K562 (cell line): ENCODE results near the gene RBP3. TPM values are rescaled to one million over a fixed set of nuclear protein-coding genes. Genes with fewer than 3 reads are reported as not detected.
A peak's percentile ranks its signal among the peaks of the same experiment; 100 is the strongest.

Experiments
- ATAC-seq: fragments of 200-7000 bp; cut with Tn5 transposase; 3 replicates; pipeline ENCODE4 v1.9.1; 2020; ENCODE audit warnings: moderate library complexity
- BruUV-seq: library from RNA; stranded (reverse); fragments of 400-500 nt; replicated peaks from 2 replicates; lab custom pipeline; 2021; lab: Mats Ljungman, UMichigan
- CTCF ChIA-PET: fragments of 300-600 bp; formaldehyde crosslinking; extraction: SDS; loops from one replicate; lab custom pipeline; 2021; ENCODE audit warnings: low intra/inter-chr PET ratio; lab: Yijun Ruan, JAX
- POLR2A ChIA-PET: fragments of 300-600, 350-650 bp; sonication (Branson Sonifier 250); formaldehyde crosslinking; extraction: SDS; loops from one replicate; lab custom pipeline; 2021; ENCODE audit warnings: antibody characterized with exemption, inconsistent platforms; lab: Yijun Ruan, JAX
- DNase-seq, 4 experiments: peaks; one replicate each; pipeline versions ENCODE4 v3.0.0 to v3.0.0-alpha.2; 2011 to 2018; ENCODE audit warnings: low spot score in 3 of 4, mixed read lengths in 3 of 4; ENCODE audit errors: extremely low read depth in 1 of 4
- FAIRE-seq: peaks from 2 replicates; lab custom pipeline; 2011; peaks lifted over from hg19 to GRCh38; lab: Jason Lieb, UNC
- H2AFZ ChIP-seq: 2 replicates; pipeline ENCODE4 v1.6.0; 2011; ENCODE audit warnings: low read depth, low read length, control low read depth, inconsistent platforms
- H3K27ac ChIP-seq: fragments of 200-600 bp; 3 replicates; pipeline ENCODE4 v1.8.0; 2011; ENCODE audit warnings: low read depth, mild to moderate bottlenecking, control low read depth, inconsistent platforms, low read length, moderate library complexity, mixed read lengths; ENCODE audit errors: extremely low read depth
- H3K27me3 ChIP-seq, 2 experiments: fragments of 300-600 bp in 1 of 2; 2 replicates in 1 of 2; 3 replicates in 1 of 2; pipeline versions ENCODE4 v1.6.0 to v1.8.0; 2011; ENCODE audit warnings: inconsistent platforms in 2 of 2, low read length in 2 of 2, mild to moderate bottlenecking in 1 of 2, mixed read lengths in 1 of 2, moderate library complexity in 1 of 2; ENCODE audit not compliant: control insufficient read depth in 2 of 2, insufficient read depth in 2 of 2
- H3K36me3 ChIP-seq: fragments of 300-600 bp; 3 replicates; pipeline ENCODE4 v1.8.0; 2011; ENCODE audit warnings: mild to moderate bottlenecking, low read length, inconsistent platforms; ENCODE audit not compliant: control insufficient read depth, insufficient read depth
- H3K4me1 ChIP-seq, 2 experiments: fragments of 200-600 bp in 1 of 2; replicated peaks in 1 of 2; 2 replicates in 1 of 2; 3 replicates in 1 of 2; pipeline versions ENCODE4 v1.5.1 to v1.8.0; 2011; ENCODE audit warnings: inconsistent platforms in 2 of 2, low read length in 2 of 2, mild to moderate bottlenecking in 1 of 2, mixed read lengths in 1 of 2, moderate library complexity in 1 of 2; ENCODE audit not compliant: control insufficient read depth in 2 of 2, insufficient read depth in 2 of 2
- H3K4me2 ChIP-seq: 2 replicates; pipeline ENCODE4 v1.6.1; 2011; ENCODE audit warnings: low read length, control low read depth, inconsistent platforms, mixed read lengths; ENCODE audit not compliant: insufficient read depth
- H3K4me3 ChIP-seq: fragments of 200-600 bp; sonication (generic), shearing (Covaris generic); 2 replicates; pipeline ENCODE4 v1.5.1; 2016; ENCODE audit warnings: control low read depth, inconsistent platforms
- H3K79me2 ChIP-seq: fragments of 200-600 bp; 3 replicates; pipeline ENCODE4 v1.8.0; 2011; ENCODE audit warnings: low read length, inconsistent platforms; ENCODE audit not compliant: control insufficient read depth, insufficient read depth
- H3K9ac ChIP-seq, 2 experiments: 2 replicates each; pipeline versions ENCODE4 v1.6.0 to v1.6.1; 2011; ENCODE audit warnings: low read depth in 2 of 2, low read length in 2 of 2, control low read depth in 1 of 2, inconsistent platforms in 1 of 2, mild to moderate bottlenecking in 1 of 2, mixed read lengths in 1 of 2; ENCODE audit not compliant: insufficient read depth in 1 of 2
- H3K9me1 ChIP-seq: one replicate; pipeline ENCODE4 v1.6.0; 2011; ENCODE audit warnings: inconsistent platforms, mild to moderate bottlenecking, low read length, moderate library complexity; ENCODE audit not compliant: control insufficient read depth, insufficient read depth
- H3K9me3 ChIP-seq: replicated peaks from 2 replicates; pipeline ENCODE4 v1.5.1; 2011; ENCODE audit warnings: low read depth, low read length, inconsistent platforms; ENCODE audit not compliant: control insufficient read depth, insufficient read depth
- H4K20me1 ChIP-seq: replicated peaks from 2 replicates; pipeline ENCODE4 v1.6.1; 2011; ENCODE audit warnings: low read length, inconsistent platforms, mixed read lengths; ENCODE audit not compliant: control insufficient read depth, insufficient read depth
- FOXK1 ChIP-seq: sonication (generic); formaldehyde crosslinking; IDR thresholded peaks from 2 replicates; pipeline ENCODE4 v1.8.0; 2022; ENCODE audit warnings: missing genetic modification reagents, mild to moderate bottlenecking, borderline replicate concordance
- HDAC1 ChIP-seq, 2 experiments: fragments of 450-650 bp; IDR thresholded peaks; 2 replicates each; pipeline ENCODE4 v1.6.1; 2016 to 2017; ENCODE audit warnings: inconsistent platforms in 1 of 2, mild to moderate bottlenecking in 1 of 2, moderate library complexity in 1 of 2
- MTA1 ChIP-seq: fragments of 450-650 bp; IDR thresholded peaks from 2 replicates; pipeline ENCODE4 v1.6.1; 2017; ENCODE audit warnings: borderline replicate concordance
- NCOA4 ChIP-seq: fragments of 450-650 bp; IDR thresholded peaks from 2 replicates; pipeline ENCODE4 v1.6.1; 2018; ENCODE audit warnings: mild to moderate bottlenecking; ENCODE audit not compliant: partially characterized antibody
- TAF7 ChIP-seq: fragments of 450-650 bp; IDR thresholded peaks from 2 replicates; pipeline ENCODE4 v1.6.1; 2016; ENCODE audit warnings: missing genetic modification characterization, missing compliant biosample characterization
- TBL1XR1 ChIP-seq, 2 experiments: IDR thresholded peaks; 2 replicates each; pipeline ENCODE4 v1.6.1; 2012; ENCODE audit warnings: improper control_type of control experiment in 2 of 2, low read length in 2 of 2, mild to moderate bottlenecking in 1 of 2
- WGBS: fragments of 100-300 bp; shearing (Covaris generic); methylation state at CpG from one replicate; pipeline ENCODE4 v1.1.6; 2016; ENCODE audit warnings: low coverage, mixed read lengths; ENCODE audit not compliant: insufficient coverage; ENCODE audit errors: missing lambda C conversion rate; 5-methylcytosine and 5-hydroxymethylcytosine counted together
- in situ Hi-C: fragments of 300-500 bp; cut with MboI; formaldehyde crosslinking; loops from 4 replicates; pipeline ENCODE4 v1.15.0; 2018; ENCODE audit warnings: inconsistent platforms, mixed read lengths
- intact Hi-C: fragments of 100-400 bp; cut with micrococcal nuclease; formaldehyde crosslinking; loops from 2 replicates; pipeline ENCODE4 v1.14.2; 2022
- polyA plus RNA-seq, 8 experiments: library from polyadenylated mRNA; depleted of rRNA in 4 of 8; stranded (reverse) in 5 of 8; unstranded in 3 of 8; fragments of >200 nt; fragmentation: Nextera tagmentation in 2 of 8; fragmentation: Illumina TruSeq in 1 of 8; extraction: Ambion mirVana in 2 of 8; extraction: Trizol in 1 of 8; gene quantifications; 2 replicates each; pipeline versions ENCODE4 v1.2.1 to v1.2.3, GENCODE V29; 2011 to 2014; ENCODE audit warnings: inconsistent platforms in 1 of 8, missing spikeins in 1 of 8
- total RNA-seq, 7 experiments: library from RNA; depleted of rRNA in 6 of 7; stranded (reverse); fragments of >200 nt in 6 of 7; fragmentation: Illumina TruSeq in 2 of 7; extraction: Trizol in 2 of 7; gene quantifications; 2 replicates each; pipeline versions ENCODE4 v1.2.1 to v1.2.3, GENCODE V29; 2011 to 2021; ENCODE audit warnings: low replicate concordance in 1 of 7
- TF ChIP-seq, protein P1 (sequence below): fragments of 450-650 bp; IDR thresholded peaks from 2 replicates; pipeline ENCODE4 v1.6.1; 2016; ENCODE audit warnings: mild to moderate bottlenecking, moderate library complexity
- TF ChIP-seq, protein P2 (sequence below): fragments of 250-450 bp; sonication (Bioruptor Pico); IDR thresholded peaks from 2 replicates; pipeline ENCODE4 v1.4.0; 2020; ENCODE audit warnings: borderline replicate concordance

The RBP3 gene
- total and polyA plus RNA-seq, 9 of the 15 experiments (the other 6 are each of a cell fraction or from before 2014, with no cell fraction given) = not detected

DNA sequence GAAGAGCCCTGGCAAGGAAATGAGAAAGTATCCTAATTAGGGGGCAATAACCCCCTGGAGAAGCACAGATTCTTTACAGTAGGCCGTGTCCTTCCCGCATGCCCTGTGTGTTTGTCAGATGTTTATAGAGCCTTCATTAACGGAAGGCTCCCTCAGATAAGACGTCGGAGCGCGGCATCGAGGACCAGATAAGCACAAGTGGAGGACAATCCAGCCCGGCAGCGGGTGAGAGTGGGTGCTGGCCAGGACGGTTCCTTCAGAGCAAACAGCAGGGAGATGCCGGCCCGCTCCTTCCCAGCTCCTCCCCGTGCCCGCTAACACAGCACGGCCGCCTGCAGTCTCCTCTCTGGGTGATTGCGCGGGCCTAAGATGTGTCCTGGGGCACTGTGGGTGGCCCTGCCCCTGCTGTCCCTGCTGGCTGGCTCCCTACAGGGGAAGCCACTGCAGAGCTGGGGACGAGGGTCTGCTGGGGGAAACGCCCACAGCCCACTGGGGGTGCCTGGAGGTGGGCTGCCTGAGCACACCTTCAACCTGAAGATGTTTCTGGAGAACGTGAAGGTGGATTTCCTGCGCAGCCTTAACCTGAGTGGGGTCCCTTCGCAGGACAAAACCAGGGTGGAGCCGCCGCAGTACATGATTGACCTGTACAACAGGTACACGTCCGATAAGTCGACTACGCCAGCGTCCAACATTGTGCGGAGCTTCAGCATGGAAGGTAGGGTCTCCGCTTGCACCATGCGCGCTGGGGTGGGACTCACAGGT is 25.7 kb upstream of the RBP3 start, which contains the start of gene GDF2:
Gene GDF2, plus strand, starts transcription at position 155 of the 762 bp plus-strand sequence. Its CDS starts 215 bp downstream, at position 370.
- intact Hi-C loops (no loop called here), in situ Hi-C loops (no loop called here)
- POLR2A ChIA-PET = interaction anchor here (0.6 to 2.6 kb wide), 7 partner anchors 8 to 137 kb away, joined by 3 to 11 read pairs (median 3); no protein-coding TSS in a partner anchor
- peak; percentile 44 to 73 (median 58) for DNase-seq
- H3K9ac ChIP-seq = peak within 1 kb of the TSS in 1 of 2 experiments; percentile 65; a peak in 2 of 4 replicates
- peak; percentile 64 for ATAC-seq
- H4K20me1 ChIP-seq = no peaks in the 10 kb centered on the region
- no peak for FAIRE-seq
- peak within 1 kb of the TSS; percentile 33; the same call in 1 of the 2 replicates for H3K4me2 ChIP-seq
- H3K27ac ChIP-seq = no peak within 1 kb of the TSS
- H3K9me1 ChIP-seq = no peaks in the 10 kb centered on the region
- 29% methylated on average over 35 of the region's 35 CpGs for WGBS
- no peaks in the 10 kb centered on the region for H3K79me2 ChIP-seq
- CTCF ChIA-PET = interaction anchor here (0.9 kb wide), 1 partner anchor 11 kb away, joined by 3 read pairs; no protein-coding TSS in a partner anchor
- no TSS peak for BruUV-seq
- no peak within 1 kb of the TSS; the same call in 1 of the 2 replicates for H2AFZ ChIP-seq
- H3K27me3 ChIP-seq = no peaks in the 10 kb centered on the region
- peaks cover 40 to 41% of the 10 kb centered on the region in 2 experiments for H3K4me1 ChIP-seq
- no peaks in the 10 kb centered on the region for H3K9me3 ChIP-seq
- no peaks in the 10 kb centered on the region for H3K36me3 ChIP-seq
- no peak within 1 kb of the TSS for H3K4me3 ChIP-seq
- no peak for TF ChIP-seq MTA1
- peak in 1 of 2 experiments; percentile 50; a peak in 1 of 4 replicates for TF ChIP-seq TBL1XR1 (IDR thresholded peaks at IDR 0.05; ENCODE audit: low read length in 2 of 2)
- TF ChIP-seq HDAC1 (IDR thresholded peaks at IDR 0.05) = no peak
- no peak for TF ChIP-seq NCOA4
- TF ChIP-seq, protein P1, sequence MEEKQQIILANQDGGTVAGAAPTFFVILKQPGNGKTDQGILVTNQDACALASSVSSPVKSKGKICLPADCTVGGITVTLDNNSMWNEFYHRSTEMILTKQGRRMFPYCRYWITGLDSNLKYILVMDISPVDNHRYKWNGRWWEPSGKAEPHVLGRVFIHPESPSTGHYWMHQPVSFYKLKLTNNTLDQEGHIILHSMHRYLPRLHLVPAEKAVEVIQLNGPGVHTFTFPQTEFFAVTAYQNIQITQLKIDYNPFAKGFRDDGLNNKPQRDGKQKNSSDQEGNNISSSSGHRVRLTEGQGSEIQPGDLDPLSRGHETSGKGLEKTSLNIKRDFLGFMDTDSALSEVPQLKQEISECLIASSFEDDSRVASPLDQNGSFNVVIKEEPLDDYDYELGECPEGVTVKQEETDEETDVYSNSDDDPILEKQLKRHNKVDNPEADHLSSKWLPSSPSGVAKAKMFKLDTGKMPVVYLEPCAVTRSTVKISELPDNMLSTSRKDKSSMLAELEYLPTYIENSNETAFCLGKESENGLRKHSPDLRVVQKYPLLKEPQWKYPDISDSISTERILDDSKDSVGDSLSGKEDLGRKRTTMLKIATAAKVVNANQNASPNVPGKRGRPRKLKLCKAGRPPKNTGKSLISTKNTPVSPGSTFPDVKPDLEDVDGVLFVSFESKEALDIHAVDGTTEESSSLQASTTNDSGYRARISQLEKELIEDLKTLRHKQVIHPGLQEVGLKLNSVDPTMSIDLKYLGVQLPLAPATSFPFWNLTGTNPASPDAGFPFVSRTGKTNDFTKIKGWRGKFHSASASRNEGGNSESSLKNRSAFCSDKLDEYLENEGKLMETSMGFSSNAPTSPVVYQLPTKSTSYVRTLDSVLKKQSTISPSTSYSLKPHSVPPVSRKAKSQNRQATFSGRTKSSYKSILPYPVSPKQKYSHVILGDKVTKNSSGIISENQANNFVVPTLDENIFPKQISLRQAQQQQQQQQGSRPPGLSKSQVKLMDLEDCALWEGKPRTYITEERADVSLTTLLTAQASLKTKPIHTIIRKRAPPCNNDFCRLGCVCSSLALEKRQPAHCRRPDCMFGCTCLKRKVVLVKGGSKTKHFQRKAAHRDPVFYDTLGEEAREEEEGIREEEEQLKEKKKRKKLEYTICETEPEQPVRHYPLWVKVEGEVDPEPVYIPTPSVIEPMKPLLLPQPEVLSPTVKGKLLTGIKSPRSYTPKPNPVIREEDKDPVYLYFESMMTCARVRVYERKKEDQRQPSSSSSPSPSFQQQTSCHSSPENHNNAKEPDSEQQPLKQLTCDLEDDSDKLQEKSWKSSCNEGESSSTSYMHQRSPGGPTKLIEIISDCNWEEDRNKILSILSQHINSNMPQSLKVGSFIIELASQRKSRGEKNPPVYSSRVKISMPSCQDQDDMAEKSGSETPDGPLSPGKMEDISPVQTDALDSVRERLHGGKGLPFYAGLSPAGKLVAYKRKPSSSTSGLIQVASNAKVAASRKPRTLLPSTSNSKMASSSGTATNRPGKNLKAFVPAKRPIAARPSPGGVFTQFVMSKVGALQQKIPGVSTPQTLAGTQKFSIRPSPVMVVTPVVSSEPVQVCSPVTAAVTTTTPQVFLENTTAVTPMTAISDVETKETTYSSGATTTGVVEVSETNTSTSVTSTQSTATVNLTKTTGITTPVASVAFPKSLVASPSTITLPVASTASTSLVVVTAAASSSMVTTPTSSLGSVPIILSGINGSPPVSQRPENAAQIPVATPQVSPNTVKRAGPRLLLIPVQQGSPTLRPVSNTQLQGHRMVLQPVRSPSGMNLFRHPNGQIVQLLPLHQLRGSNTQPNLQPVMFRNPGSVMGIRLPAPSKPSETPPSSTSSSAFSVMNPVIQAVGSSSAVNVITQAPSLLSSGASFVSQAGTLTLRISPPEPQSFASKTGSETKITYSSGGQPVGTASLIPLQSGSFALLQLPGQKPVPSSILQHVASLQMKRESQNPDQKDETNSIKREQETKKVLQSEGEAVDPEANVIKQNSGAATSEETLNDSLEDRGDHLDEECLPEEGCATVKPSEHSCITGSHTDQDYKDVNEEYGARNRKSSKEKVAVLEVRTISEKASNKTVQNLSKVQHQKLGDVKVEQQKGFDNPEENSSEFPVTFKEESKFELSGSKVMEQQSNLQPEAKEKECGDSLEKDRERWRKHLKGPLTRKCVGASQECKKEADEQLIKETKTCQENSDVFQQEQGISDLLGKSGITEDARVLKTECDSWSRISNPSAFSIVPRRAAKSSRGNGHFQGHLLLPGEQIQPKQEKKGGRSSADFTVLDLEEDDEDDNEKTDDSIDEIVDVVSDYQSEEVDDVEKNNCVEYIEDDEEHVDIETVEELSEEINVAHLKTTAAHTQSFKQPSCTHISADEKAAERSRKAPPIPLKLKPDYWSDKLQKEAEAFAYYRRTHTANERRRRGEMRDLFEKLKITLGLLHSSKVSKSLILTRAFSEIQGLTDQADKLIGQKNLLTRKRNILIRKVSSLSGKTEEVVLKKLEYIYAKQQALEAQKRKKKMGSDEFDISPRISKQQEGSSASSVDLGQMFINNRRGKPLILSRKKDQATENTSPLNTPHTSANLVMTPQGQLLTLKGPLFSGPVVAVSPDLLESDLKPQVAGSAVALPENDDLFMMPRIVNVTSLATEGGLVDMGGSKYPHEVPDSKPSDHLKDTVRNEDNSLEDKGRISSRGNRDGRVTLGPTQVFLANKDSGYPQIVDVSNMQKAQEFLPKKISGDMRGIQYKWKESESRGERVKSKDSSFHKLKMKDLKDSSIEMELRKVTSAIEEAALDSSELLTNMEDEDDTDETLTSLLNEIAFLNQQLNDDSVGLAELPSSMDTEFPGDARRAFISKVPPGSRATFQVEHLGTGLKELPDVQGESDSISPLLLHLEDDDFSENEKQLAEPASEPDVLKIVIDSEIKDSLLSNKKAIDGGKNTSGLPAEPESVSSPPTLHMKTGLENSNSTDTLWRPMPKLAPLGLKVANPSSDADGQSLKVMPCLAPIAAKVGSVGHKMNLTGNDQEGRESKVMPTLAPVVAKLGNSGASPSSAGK = peak; percentile 56; the same call in 1 of the 2 replicates
- no peak for TF ChIP-seq TAF7 (tag)
- no peak for TF ChIP-seq FOXK1
- TF ChIP-seq, protein P2, sequence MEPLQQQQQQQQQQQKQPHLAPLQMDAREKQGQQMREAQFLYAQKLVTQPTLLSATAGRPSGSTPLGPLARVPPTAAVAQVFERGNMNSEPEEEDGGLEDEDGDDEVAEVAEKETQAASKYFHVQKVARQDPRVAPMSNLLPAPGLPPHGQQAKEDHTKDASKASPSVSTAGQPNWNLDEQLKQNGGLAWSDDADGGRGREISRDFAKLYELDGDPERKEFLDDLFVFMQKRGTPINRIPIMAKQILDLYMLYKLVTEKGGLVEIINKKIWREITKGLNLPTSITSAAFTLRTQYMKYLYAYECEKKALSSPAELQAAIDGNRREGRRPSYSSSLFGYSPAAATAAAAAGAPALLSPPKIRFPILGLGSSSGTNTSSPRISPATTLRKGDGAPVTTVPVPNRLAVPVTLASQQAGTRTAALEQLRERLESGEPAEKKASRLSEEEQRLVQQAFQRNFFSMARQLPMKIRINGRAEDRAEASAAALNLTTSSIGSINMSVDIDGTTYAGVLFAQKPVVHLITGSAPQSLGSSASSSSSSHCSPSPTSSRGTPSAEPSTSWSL (CRISPR knock-in tag) = no peak
